GM21526 (cell line): ENCODE results near the gene C6orf52.
"Not testable (repeated sequence)": the region's sequence is repeated elsewhere in the genome, so short reads cannot be mapped to it uniquely, and the experiment has no call there.

ENCODE experiments used
- ATAC-seq: cut with Tn5 transposase; IDR thresholded peaks from one replicate; pipeline ENCODE4 v1.9.1; 2021; ENCODE audit warnings: moderate library complexity; ENCODE audit not compliant: unreplicated experiment, low FRiP score

Gene C6orf52

DNA sequence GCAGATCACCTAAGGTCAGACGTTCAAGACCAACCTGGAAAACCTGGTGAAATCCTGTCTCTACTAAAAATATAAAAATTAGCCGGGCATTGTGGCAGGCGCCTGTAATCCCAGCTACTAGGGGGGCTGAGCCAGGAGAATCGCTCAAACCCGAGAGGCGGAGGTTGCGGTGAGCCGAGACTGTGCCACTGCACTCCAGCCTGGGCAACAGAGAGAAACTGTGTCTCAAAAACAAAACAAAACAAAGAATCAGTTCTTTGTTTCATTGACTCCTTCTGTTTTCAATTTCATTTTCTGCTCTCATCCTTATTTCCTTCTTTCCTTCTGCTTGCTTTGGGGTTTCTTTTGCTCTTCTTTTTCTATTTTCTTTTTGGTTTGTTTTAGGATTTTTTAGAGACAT is 19.5 kb upstream of the C6orf52 start:
- ATAC-seq, result no peak

DNA sequence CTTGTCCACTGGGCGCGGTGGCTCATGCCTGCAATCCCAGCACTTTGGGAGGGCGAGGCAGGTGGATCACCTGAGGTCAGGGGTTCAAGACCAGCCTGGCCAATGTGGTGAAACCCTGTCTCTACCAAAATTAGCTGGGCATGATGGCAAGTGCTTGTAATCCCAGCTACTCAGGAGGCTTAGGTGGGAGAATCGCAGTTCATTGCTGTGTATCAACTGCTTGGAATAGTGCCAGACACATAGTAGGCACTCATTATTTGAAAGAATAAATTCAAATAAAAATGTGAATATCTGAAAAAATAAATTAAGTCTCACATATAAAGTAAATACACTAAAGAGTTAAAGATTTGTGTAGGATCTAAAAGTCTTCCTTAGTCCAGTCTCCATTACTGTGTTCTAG is 2.2 kb upstream of the C6orf52 start:
- no peak for ATAC-seq

DNA sequence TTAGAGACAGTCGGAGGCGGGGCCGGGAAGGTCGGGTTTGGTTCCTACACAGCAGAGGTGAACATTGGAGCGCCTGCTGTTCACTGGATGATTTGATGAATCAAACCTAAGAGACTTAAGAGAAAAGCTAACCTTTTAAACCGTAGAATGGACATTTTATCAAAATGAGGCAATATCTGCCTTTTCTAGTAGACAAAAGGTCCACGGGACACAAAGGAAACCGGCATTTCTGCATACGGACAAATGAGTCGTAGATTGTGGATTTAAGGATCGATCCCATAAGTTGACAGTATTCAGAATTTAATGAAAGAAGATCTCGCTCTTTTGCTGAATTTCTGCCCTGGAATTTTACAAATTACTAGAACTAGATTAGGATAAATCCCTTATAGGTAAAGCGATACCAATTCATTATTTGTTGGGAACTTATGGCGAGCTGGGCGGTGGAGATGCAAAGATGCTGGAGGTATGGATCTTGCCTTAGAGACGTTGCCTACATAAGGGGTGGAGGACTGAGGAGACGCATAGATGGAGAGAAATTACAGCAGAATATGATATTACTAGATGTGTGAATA is 756 bp upstream of the C6orf52 start:
- ATAC-seq, result no peak

GRCh38 chr6:10692965-10693538 is 1.4 kb downstream of the C6orf52 start:
- ATAC-seq, result no peak

GRCh38 chr6:10690651-10691445 is 3.6 kb downstream of the C6orf52 start:
- no peak for ATAC-seq

DNA sequence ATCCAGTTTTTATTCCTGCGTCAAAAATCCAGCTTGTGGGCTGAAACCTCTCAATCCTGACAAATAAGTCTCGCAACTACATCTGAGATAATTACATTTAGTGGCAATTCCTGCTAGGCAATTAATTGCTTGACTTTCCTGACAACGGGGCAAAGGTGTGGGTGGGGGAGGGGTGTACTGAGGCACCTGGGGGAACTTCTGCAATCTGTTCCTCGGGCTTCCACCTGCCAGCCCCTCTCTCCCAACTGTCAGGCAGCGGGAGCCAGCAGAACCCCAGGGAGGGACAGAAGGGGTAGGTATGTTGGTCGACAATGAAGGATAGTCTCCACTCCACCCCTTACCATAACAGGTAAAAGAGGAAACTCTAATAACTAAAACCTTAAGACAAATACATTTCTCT is 6.8 kb downstream of the C6orf52 start:
- no peak for ATAC-seq

- no peak for ATAC-seq
Observed at GRCh38 chr6:10686901-10687300, 7.5 kb downstream of the C6orf52 start.

- no peak for ATAC-seq
Observed at GRCh38 chr6:10685092-10685915, 9.1 kb downstream of the C6orf52 start.

GRCh38 chr6:10684618-10685017 is 9.8 kb downstream of the C6orf52 start:
- ATAC-seq, result no peak

DNA sequence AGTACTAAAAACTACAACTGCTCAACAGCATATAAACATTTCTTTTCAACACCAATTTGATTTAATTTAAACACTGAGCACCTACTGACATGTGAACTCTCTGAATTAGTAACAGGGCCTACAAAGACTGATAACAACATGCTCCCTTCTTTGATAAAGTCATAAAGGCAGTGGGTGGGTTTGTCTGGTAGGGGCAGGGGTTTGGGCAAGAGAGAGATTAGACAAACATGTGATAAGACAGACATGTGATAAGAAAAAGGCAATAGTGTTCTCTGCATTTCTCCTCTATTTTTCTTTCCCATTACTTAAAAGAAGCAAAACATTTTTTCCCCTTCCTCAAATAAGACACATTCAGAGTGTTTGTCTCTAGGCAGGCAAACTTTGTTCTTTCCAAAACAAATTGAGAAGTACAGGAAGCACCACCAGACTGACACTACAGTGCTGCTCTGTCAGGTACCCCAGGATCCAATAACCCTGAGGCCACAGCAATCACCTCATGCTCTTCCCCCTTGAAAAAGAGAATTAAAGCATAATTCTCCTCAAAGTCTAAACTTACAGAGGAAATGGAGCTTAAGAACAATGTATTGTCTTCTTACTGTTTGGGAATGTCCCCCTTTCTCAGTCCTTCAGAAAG is 11.9 kb downstream of the C6orf52 start:
- ATAC-seq, result no peak

GRCh38 chr6:10681795-10682194 is 12.6 kb downstream of the C6orf52 start:
- ATAC-seq, result no peak

GRCh38 chr6:10678456-10678855 is 16.0 kb downstream of the C6orf52 start:
- no peak for ATAC-seq

GRCh38 chr6:10676403-10676802 is 18.0 kb downstream of the C6orf52 start:
- ATAC-seq, result no peak

DNA sequence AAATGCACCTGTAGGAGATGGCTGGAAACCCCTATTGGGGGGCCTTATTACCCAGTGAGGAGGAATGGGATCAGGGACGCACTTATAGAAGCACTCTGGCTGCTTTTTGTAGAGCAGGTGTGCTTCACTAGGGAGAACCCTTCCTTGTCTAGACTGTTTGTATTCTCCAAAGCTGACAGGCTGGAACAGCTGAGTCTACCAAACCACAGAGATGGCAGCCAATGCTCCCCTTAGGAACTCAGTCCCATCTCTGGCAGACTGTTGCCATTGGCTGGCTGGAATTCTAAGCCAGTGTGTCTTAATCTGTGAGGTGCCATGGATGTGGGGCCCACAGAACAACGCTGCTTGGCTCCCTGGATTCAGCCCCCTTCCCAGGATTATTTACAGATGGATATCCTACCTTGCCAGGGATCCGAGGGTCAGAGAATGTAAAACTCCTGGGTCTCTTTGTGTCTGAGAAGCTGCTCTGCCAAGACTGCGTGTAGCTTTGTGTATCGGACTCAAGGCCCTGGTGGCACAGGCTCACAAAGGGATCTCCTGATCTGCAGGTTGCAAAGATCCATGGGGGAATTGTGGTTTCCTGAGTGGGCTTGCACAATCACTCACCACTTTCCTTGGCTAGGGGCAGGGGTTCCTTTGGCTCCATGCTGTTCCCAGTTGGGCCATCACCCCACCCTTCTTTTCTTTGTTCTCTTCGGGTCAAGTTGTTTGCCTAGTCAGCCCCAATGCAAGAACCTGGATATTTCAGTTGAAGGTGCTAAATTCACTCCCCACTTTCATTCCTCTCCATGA is 26.1 kb downstream of the C6orf52 start:
- ATAC-seq, result no peak

DNA sequence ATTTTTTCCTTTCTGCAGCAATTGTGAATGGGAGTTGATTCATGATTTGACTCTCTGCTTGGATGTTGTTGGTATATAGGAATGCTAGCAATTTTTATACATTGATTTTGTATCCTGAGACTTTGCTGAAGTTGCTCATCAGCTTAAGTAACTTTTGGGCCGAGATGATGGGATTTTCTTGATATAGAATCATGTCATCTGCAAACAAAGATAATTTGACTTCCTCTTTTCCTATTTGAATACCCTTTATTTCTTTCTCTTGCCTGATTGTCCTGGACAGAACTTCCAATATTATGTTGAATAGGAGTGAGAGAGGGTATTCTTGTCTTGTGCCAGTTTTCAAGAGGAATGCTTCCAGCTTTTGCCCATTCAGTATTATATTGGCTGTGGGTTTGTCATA is 28.8 kb downstream of the C6orf52 start:
- ATAC-seq, result not testable (repeated sequence)

- ATAC-seq, result no peak
Observed at GRCh38 chr6:10662742-10663141, 31.7 kb downstream of the C6orf52 start.

GRCh38 chr6:10662207-10662606 is 32.2 kb downstream of the C6orf52 start:
- ATAC-seq, result no peak

DNA sequence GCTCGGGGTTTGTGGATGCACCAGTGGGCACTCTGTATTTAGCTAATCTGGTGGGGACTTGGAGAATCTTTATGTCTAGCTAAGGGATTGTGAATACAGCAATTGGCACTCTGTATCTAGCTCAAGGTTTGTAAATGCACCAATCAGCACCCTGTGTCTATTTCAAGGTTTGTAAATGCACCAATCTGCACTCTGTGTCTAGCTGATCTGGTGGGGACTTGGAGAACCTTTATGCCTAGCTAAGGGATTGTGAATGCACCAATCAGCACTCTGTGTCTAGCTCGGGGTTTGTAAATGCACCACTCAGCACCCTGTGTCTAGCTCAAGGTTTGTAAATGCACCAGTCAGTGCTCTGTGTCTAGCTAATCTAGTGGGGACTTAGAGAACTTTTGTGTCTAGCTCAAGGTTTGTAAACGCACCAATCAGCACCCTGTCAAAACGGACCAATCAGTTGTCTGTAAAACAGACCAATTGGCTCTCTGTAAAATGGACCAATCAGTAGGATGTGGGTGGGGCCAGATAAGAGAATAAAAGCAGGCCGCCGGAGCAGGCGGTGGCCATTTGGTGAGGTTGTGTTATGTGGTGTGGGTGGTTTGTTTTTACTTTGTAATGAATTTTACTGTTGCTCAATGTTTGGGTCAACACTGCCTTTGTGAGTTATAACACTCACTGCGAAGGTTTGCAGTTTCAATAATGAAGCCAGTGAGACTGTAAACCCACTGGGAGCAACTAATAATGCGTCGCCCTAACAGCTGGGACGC is 33.8 kb downstream of the C6orf52 start:
- not testable (repeated sequence) for ATAC-seq

DNA sequence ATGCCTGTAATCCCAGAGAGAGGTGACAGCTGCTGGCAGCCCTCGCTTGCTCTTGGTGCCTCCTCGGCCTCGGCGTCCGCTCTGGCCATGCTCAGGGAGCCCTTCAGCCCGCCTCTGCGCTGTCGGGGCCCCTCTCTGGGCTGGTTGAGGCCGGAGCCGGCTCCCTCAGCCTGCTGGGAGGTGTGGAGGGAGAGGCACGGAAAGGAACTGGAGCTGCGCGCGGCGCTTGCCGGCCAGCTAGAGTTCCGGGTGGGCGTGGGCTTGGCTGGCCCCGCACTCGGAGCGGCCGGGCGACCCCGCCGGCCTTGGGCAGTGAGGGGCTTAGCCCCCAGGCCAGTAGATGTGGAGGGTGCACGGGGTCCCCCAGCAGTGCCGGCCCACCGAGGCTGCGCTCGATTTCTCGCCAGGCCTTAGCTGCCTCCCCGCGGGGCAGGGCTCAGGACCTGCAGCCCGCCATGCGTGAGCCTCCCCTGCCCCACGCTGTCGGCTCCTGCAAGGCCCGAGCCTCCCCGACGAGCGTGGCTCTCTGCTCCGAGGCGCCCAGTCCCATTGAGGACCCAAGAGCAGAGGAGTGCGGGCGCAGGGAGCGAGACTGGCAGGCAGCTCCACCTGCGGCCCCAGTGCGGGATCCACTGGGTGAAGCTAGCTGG is 34.6 kb downstream of the C6orf52 start:
- no peak for ATAC-seq
